LoVo (cell line): Measurements from ENCODE around the gene ZSCAN18.

Source experiments
- DNase-seq: peaks from one replicate; pipeline ENCODE4 v3.0.0-alpha.2; 2016; ENCODE audit warnings: low spot score

The ZSCAN18 gene

DNA sequence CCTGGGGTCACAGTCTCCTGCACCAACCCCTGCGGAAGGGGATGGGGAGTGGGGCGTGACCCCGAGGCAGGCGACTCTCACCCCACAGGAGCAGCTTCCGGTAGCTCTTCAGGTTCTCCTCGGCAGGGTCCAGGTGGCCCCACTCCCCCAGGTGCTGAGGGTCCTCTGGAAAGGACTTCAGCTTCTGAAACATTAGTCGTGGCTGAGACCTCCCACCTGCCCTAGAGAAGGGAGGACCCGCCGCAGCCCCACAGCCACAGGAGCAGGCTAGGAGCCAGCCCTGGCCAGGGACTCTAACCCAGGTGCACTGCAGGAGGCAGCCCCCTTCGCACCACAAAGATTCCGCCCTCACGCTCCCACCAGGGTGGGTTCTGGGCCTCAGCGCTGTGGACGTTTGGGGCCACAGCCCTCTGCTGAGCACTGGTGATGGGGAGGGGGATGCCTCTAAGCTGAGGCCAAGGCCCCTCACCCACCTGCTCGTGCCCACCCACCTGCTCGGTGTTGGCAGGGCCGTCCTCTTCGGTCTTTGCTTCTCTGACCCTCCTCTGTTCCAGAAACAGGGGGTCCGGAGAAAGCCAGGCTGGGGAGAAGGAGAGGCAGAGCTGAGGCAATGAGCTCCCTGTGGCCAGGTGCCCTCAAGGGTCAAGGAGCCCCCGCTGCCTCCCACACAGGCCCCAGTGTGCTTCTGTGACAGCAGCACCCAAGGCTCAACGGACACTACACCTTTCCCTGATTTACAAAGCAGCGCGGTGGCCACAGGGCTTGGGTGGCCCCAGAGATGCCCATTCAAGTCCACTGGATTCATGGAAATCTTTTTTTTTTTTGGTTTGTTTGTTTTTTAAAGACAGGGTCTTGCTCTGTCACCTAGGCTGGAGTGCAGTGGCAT, 11.0 kb downstream of the ZSCAN18 start:
- no peak for DNase-seq

- DNase-seq: no peak
Observed at GRCh38 chr19:58085348-58085875, 12.6 kb downstream of the ZSCAN18 start.

GRCh38 chr19:58084596-58085347, 13.3 kb downstream of the ZSCAN18 start:
- no peak for DNase-seq

DNA sequence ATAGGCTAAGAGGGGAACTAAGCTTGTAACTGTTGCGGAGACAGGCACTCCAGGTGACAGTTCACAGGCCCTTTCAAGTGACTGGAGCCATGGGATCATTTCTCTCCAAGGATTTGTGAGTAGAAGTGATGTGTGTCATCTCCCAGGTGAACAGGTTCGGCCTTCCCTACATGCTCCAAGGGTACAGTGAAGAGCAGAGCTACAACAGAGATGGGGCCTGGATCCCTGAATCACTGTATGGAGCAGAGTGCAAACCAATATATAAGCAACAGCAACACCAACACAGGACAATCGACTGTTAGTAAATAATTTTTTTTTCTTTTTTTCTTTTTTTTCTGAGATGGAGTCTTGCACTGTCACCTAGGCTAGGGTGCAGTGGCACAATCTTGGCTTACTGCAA, 15.0 kb downstream of the ZSCAN18 start:
- no peak for DNase-seq

DNA sequence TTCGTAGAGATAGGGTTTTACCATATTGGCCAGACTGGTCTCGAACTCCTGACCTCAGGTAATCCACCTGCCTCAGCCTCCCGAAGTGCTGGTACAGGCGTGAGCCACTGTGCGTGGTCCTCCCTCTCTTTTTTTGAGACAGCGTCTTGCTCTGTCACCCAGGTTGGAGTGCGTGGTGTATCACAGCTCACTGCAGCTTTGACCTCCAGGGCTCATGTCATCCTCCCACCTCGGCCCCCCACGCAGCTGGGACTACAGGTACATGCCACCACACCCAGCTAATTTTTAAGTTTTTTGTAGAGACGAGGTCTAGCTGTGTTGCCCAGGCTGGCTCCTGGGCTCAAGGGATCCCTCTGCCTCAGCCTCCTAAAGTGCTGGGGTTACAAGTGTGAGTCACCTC, 18.2 kb downstream of the ZSCAN18 start:
- no peak for DNase-seq

- no peak for DNase-seq
Observed at GRCh38 chr19:58067240-58067912, 30.7 kb downstream of the ZSCAN18 start.

- no peak for DNase-seq
Observed at GRCh38 chr19:58063712-58064111, 34.3 kb downstream of the ZSCAN18 start.

DNA sequence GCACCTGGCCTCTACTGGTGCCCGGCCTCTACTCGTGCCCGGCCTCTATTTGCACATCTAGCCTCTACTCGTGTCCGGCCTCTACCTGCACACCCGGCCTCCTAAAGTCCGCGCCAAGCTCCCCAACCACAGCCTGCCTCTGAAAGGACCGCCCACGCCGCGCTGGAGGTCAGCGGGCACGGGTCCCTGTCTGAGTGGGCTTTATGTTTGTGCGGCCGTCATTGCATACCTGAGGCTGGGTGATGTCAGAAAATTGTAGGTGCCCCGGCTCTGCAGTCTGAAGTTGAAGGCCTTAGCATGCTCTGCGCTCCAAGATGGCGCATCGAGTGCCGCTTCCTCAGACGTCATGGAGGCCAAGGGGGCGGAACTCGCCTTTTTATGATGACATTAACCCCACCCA, 37.8 kb downstream of the ZSCAN18 start:
- no peak for DNase-seq

DNA sequence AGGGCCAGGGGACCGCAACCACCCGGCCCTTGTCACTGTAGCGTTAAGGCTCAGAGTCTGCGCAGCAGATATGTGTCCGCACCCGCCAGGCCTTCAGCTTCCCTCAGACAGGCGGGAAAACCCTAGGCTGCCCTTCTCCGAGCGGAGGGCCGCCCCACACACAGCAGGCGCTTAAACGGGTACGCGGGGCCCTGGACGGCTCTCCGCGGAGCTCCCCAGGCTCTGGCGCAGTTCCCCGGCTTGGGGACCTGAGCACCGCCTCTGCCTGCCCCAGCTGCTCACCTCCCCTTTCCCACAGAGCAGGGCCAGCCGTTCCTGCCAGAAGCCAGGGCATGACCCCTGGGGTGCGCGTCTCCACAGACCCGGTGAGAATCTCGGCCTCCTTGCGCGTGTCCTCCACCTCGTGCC, 38.4 kb downstream of the ZSCAN18 start:
- DNase-seq: no peak

- DNase-seq: no peak
Observed at GRCh38 chr19:58059003-58059670, 38.9 kb downstream of the ZSCAN18 start, which contains the start of gene ZNF135. Gene ZNF135 (plus strand): TSS chr19:58059282. CDS start chr19:58060003, 721 bp downstream.

GRCh38 chr19:58058467-58058866, 39.6 kb downstream of the ZSCAN18 start:
- DNase-seq: no peak

DNA sequence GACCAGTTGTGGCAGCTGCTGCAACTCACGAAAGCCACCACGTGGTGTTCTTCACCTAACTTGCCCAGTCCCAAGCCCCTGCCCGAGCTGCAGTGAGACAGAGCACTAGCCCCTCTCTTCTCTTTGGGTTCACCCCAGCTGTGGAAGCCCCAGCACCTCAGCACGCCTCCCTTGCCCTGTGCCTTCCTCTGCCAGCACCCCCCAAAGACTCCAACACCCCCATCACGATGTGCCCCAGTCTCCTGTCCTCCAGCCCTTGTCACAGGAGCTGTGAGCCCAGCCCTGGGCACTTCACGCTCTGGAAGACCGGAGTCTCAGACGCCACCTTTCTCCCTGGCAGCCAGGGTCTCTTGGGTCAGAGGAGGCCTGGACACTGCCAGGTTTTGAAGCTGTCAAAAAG, 41.2 kb downstream of the ZSCAN18 start:
- no peak for DNase-seq

DNA sequence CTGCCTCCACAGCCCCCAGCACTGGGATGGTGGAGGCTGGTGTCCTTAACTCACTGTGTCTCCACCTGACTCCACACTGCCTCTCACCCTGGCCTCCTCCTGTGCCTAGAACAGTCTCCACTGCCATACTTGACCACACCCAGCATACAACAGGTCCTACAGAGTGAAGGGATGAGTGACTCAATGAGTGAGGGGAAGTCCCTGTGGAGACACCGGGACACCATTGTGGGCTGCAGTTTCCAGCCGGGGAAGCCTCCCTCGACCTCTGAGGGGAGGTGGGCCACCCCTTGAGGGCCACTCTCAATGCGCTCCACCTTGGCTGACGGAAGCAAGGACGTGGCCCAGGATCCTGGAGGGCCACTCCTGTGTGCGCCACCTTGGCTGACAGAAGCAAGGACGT, 41.8 kb downstream of the ZSCAN18 start:
- DNase-seq: no peak

DNA sequence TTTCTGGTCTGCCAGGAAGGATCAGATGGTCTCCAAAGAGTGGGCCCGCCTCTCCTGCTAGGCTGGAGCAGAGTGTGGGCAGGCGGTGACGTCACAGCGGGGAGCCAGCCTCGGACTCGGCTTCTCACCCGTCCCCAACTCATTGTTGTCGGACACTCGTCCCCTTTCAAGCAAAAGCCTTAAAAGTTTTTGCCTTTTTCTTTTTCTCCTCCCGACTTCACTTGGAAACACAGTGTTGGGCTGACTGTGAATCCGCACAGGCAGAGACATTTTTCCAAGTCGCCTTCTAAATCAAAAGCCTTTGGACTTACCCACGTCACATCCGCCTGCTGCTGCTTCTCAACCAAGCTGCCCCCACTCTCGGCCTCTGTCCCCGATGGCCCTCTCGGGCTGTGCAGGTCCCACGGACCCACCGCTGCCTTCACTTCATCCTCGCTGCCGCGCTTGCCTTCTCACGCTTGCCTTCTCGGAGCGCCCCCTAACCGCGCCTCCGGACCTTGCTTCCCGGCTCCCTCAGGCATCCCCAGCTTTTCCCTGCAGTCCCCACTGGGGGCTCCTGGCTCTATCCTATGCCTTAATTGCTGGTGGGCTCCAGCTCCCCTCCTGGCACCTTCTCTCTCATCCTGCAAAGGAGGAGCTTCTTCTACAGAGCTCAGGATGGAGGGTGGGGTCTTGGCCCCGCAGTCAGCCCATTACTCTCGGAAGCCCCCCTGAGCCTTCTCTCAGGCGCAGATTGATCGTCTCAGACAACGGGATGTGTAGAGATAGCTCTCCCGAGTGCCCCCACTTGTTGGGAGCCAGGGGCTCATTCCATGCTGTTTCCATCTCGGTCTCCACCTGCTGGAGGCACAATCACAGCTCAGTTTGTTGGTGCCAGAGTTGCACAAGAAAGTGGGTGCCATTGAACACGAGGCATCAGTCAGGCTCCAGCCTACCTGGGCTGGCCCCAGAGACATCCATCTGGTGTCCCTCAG, 42.8 kb downstream of the ZSCAN18 start:
- DNase-seq: no peak

- DNase-seq: no peak
Observed at GRCh38 chr19:58053480-58054156, 44.4 kb downstream of the ZSCAN18 start.

DNA sequence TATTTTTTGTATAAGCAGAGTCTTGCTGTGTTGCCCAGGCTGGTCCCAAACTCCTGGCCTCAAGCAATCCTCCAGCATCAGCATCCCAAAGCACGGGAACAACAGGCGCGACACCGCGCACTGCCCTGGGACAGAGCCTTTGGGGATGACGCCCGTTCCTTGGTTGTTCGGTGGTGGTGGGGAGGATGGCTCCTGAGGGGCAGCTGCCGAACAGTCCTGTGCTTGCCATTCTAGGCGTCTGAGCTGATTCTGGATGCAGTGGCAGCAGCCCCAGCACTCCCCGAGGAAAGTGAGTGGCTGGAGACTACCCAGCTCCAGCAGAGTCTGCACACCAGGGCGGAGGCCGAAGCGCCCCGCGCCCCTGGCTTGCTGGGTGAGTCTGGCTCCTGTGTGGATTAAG, 45.8 kb downstream of the ZSCAN18 start:
- DNase-seq: no peak

DNA sequence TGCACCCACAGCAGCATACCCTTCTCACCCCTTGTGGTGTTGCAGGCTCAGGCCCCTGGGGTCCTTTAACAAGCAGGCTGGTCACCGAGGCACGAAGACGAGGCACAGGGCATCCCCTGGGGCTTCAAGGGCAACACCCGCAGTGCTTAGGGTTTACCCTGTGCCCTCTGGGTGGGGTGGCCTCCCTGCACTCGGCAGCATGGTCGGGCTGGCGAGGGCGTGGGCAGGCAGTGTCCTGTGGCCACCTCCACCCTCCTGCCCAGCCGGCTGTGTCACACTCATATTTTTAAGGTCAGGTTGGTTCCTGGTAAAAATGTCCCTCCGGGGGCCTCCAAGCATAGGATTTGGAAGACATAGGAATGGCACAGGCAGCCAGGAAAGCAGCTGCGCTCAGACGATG, 50.4 kb downstream of the ZSCAN18 start:
- DNase-seq: no peak

DNA sequence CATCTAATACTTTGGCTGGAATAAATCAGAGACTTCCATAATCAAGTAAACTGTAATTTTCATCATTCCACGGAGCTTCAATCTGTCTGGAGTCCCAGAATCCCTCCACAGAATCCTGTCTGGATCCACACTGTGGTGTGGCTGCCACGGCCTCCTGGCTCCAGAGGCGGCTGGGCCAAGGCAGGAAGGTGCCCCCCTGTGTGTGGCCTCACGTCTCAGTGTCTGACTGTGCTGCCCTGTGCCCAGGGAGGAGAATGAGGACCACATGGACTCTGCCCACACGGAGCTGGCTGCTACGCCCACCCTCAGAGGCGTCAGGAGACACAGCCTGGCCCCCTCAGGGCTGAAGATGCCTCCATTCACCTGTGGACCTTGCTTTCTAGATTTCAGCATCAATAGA, 51.2 kb downstream of the ZSCAN18 start:
- no peak for DNase-seq

DNA sequence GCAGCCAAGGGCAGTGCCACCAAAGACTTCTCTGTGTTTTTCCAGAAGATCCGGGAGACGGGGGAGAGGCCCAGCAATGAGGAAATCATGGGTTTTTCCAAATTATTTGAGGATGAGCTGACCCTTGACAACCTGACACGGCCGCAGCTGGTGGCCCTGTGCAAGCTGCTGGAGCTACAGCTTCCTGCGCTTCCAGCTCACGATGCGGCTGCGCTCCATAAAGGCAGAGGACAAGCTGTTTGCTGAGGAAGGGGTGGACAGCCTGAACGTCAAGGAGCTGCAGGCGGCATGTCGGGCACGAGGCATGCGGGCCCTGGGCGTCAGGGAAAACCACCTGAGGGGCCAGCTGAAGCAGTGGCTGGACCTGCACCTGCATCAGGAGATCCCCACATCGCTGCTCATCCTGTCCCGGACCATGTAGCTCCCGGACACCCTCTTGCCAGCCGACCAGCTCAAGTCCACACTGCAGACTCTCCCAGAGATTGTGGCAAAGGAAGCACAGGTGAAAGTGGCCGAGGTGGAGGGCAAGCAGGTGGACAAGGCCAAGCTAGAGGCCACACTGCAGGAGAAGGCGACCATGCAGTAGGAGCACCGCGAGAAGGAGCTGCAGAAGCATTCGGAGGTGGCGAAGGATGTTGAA, 52.5 kb downstream of the ZSCAN18 start:
- no peak for DNase-seq

DNA sequence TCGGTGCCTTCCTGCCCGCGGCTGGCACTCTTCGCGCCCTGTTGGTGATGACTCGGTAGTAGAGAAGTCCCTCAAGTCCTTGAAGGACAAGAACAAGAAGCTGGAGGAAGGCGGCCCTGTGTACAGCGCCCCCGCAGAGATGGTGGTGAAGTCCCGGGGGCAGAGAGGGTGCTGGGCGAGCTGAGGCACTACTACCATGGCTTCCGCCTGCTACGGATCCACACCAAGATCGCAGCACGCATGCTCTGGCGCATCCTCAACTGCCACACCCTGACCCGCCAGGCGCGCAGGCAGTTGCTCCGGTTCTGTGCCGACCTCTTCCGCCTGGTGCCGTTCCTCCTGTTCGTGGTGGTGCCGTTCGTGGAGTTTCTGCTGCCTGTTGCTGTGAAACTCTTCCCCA, 53.1 kb downstream of the ZSCAN18 start:
- no peak for DNase-seq
